Liver (tissue), 3 donors: ENCODE data around the gene ZNRF2.

Experiments
- EGR1 ChIP-seq, 2 donors: IDR thresholded peaks; 2 replicates each; pipeline ENCODE4 v1.6.1; 2016 to 2018; ENCODE audit warnings: antibody characterized with exemption in 2 of 2, low read depth in 2 of 2
- HNF4A ChIP-seq, 2 donors: conservative IDR thresholded peaks; 2 replicates each; pipeline ENCODE4 v1.6.1; 2016; ENCODE audit warnings: antibody characterized with exemption in 2 of 2, mild to moderate bottlenecking in 2 of 2
- NR2F2 ChIP-seq: IDR thresholded peaks from 2 replicates; pipeline ENCODE4 v1.6.1; 2016; ENCODE audit warnings: antibody characterized with exemption
- SP1 ChIP-seq: IDR thresholded peaks from 2 replicates; pipeline ENCODE4 v1.6.1; 2018; ENCODE audit warnings: antibody characterized with exemption, mild to moderate bottlenecking
- TF ChIP-seq, protein P1 (sequence below): fragments of 150-350 bp; IDR thresholded peaks from 2 replicates; pipeline ENCODE4 v1.5.1; 2017; ENCODE audit warnings: improper control_type of control experiment, low read depth, low read length; ENCODE audit not compliant: missing input control
- donor health status: healthy.
- donor health status: healthy.

- TF ChIP-seq HNF4A (conservative IDR thresholded peaks at IDR 0.05): no peak
- TF ChIP-seq, protein P1, sequence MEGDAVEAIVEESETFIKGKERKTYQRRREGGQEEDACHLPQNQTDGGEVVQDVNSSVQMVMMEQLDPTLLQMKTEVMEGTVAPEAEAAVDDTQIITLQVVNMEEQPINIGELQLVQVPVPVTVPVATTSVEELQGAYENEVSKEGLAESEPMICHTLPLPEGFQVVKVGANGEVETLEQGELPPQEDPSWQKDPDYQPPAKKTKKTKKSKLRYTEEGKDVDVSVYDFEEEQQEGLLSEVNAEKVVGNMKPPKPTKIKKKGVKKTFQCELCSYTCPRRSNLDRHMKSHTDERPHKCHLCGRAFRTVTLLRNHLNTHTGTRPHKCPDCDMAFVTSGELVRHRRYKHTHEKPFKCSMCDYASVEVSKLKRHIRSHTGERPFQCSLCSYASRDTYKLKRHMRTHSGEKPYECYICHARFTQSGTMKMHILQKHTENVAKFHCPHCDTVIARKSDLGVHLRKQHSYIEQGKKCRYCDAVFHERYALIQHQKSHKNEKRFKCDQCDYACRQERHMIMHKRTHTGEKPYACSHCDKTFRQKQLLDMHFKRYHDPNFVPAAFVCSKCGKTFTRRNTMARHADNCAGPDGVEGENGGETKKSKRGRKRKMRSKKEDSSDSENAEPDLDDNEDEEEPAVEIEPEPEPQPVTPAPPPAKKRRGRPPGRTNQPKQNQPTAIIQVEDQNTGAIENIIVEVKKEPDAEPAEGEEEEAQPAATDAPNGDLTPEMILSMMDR: no peak
- TF ChIP-seq EGR1 (IDR thresholded peaks at IDR 0.05; ENCODE audit: low read depth in 2 of 2): no peak
- no peak for TF ChIP-seq NR2F2
- TF ChIP-seq SP1: no peak
These were observed 81.2 kb downstream of the ZNRF2 start for GRCh38 chr7:30365621-30366020.
